B cell (primary cell): Measurements from ENCODE around the gene LMO1. TPM values are rescaled to one million over a fixed set of nuclear protein-coding genes. Genes with fewer than 3 reads are reported as not detected.

Source experiments
- ATAC-seq: fragments of 200-7000 bp; cut with Tn5 transposase; one replicate; pipeline ENCODE4 v1.10.0; 2021; ENCODE audit warnings: low read depth, mild to moderate bottlenecking, moderate number of reproducible peaks, moderate library complexity
- CTCF ChIA-PET: fragments of 350-600 bp; sonication (Branson Sonifier 250); formaldehyde crosslinking; loops from one replicate; lab custom pipeline; 2021; ENCODE audit warnings: antibody characterized with exemption, inconsistent platforms; lab: Charles Lee
- POLR2A ChIA-PET: fragments of 350-600 bp; sonication (Branson Sonifier 250); formaldehyde crosslinking; loops from one replicate; lab custom pipeline; 2021; ENCODE audit warnings: antibody characterized with exemption; lab: Charles Lee
- DNase-seq: peaks from one replicate; pipeline ENCODE4 v3.0.0; 2013
- H2AFZ ChIP-seq: 2 replicates; pipeline ENCODE4 v1.6.1; 2012; ENCODE audit warnings: mild to moderate bottlenecking, low read depth, low read length; ENCODE audit not compliant: insufficient read depth, poor library complexity, severe bottlenecking
- H3K27ac ChIP-seq, 2 donors: 1 replicate in 1 of 2; 2 replicates in 1 of 2; pipeline ENCODE4 v1.5.1; 2012 to 2013; ENCODE audit warnings: low read length in 2 of 2, mild to moderate bottlenecking in 2 of 2, moderate library complexity in 1 of 2
- H3K27me3 ChIP-seq, 4 experiments: fragments of 200-600 bp in 1 of 4; sonication (generic) in 1 of 4; replicated peaks in 1 of 4; 1 replicate in 2 of 4; 2 replicates in 2 of 4; pipeline versions ENCODE4 v1.6.1 to v1.7.0; 2013 to 2016; ENCODE audit warnings: low read length in 3 of 4, mild to moderate bottlenecking in 2 of 4, mixed read lengths in 1 of 4, moderate library complexity in 1 of 4; ENCODE audit not compliant: insufficient read depth in 4 of 4, control insufficient read depth in 3 of 4; ENCODE audit errors: control extremely low read depth in 1 of 4
- H3K36me3 ChIP-seq, 2 experiments: replicated peaks in 1 of 2; 1 replicate in 1 of 2; 2 replicates in 1 of 2; pipeline versions ENCODE4 v1.6.1 to v1.7.1; 2013; ENCODE audit warnings: low read length in 1 of 2; ENCODE audit not compliant: insufficient read depth in 2 of 2, control insufficient read depth in 1 of 2; ENCODE audit errors: control extremely low read depth in 1 of 2, extremely low read depth in 1 of 2
- H3K4me1 ChIP-seq, 2 donors: fragments of 200-600 bp in 1 of 2; sonication (generic) in 1 of 2; 1 replicate in 1 of 2; 2 replicates in 1 of 2; pipeline versions ENCODE4 v1.5.1 to v1.6.1; 2013 to 2017; ENCODE audit warnings: low read length in 2 of 2; ENCODE audit not compliant: control insufficient read depth in 2 of 2, insufficient read depth in 2 of 2
- H3K4me2 ChIP-seq: replicated peaks from 2 replicates; pipeline ENCODE3; 2012; ENCODE audit warnings: mild to moderate bottlenecking, low read depth, low read length; ENCODE audit not compliant: poor library complexity, severe bottlenecking
- H3K4me3 ChIP-seq, 5 experiments: fragments of 200-600 bp in 1 of 5; sonication (generic) in 1 of 5; 1 replicate in 3 of 5; 2 replicates in 2 of 5; pipeline versions ENCODE4 v1.5.1 to v1.7.0; 2011 to 2016; ENCODE audit warnings: low read length in 4 of 5, mild to moderate bottlenecking in 4 of 5, low read depth in 2 of 5, control low read depth in 1 of 5, moderate library complexity in 1 of 5; ENCODE audit not compliant: insufficient read depth in 1 of 5; ENCODE audit errors: control extremely low read depth in 1 of 5, extremely low read depth in 1 of 5
- H3K79me2 ChIP-seq: fragments of 200-600 bp; sonication (generic); one replicate; pipeline ENCODE4 v1.6.0; 2016; ENCODE audit warnings: low read length; ENCODE audit not compliant: control insufficient read depth, insufficient read depth
- H3K9ac ChIP-seq: fragments of 200-600 bp; sonication (generic); 2 replicates; pipeline ENCODE4 v1.6.1; 2017; ENCODE audit warnings: mild to moderate bottlenecking, low read length, moderate library complexity
- H3K9me3 ChIP-seq, 3 donors: one replicate each; pipeline versions ENCODE4 v1.6.1 to v1.7.1; 2013; ENCODE audit warnings: low read length in 2 of 3; ENCODE audit not compliant: control insufficient read depth in 2 of 3, insufficient read depth in 1 of 3; ENCODE audit errors: control extremely low read depth in 1 of 3
- H4K20me1 ChIP-seq: 2 replicates; pipeline ENCODE4 v1.6.0; 2012; ENCODE audit warnings: mild to moderate bottlenecking, low read length; ENCODE audit not compliant: insufficient read depth, control insufficient read depth, poor library complexity, severe bottlenecking
- H3K27ac Mint-ChIP-seq: one replicate; pipeline ENCODE4 v1.8.0; 2021; ENCODE audit warnings: mixed read lengths
- H3K27me3 Mint-ChIP-seq: one replicate; pipeline ENCODE4 v1.8.0; 2021; ENCODE audit warnings: mixed read lengths
- H3K4me1 Mint-ChIP-seq: one replicate; pipeline ENCODE4 v1.8.0; 2021; ENCODE audit warnings: mixed read lengths
- H3K4me3 Mint-ChIP-seq: one replicate; pipeline ENCODE4 v1.8.0; 2021; ENCODE audit warnings: mixed read lengths
- H3K9me3 Mint-ChIP-seq: one replicate; pipeline ENCODE4 v1.8.0; 2022; ENCODE audit warnings: mixed read lengths; ENCODE audit not compliant: insufficient read depth
- EZH2 ChIP-seq: IDR thresholded peaks from 2 replicates; pipeline ENCODE4 v1.6.1; 2012; ENCODE audit warnings: borderline replicate concordance, low read depth, mild to moderate bottlenecking, moderate library complexity, low read length; ENCODE audit not compliant: insufficient read depth, poor library complexity, severe bottlenecking
- WGBS: methylation state at CpG from one replicate; pipeline ENCODE4 v1.1.5; 2013; ENCODE audit warnings: missing lambda C conversion rate; ENCODE audit not compliant: insufficient coverage; 5-methylcytosine and 5-hydroxymethylcytosine counted together
- intact Hi-C: fragments of 100-400 bp; cut with micrococcal nuclease; formaldehyde crosslinking; loops from one replicate; pipeline ENCODE4 v1.10.0; 2022
- polyA plus RNA-seq: library from polyadenylated mRNA; depleted of rRNA; stranded (reverse); fragments of >200 nt; gene quantifications from 2 replicates; pipeline ENCODE4 v1.2.3, GENCODE V29; 2012
- total RNA-seq, 2 donors: library from RNA; stranded (reverse); fragments of 120-200 nt in 1 of 2; gene quantifications; 1 replicate in 1 of 2; 2 replicates in 1 of 2; pipeline versions ENCODE4 v1.2.3 to v1.2.4, GENCODE V29; 2013 to 2022
- TF ChIP-seq, protein P1 (sequence below): fragments of 200-600 bp; IDR thresholded peaks from one replicate; pipeline ENCODE4 v1.8.0; 2022; ENCODE audit warnings: antibody characterized with exemption, mild to moderate bottlenecking

The LMO1 gene
- total and polyA plus RNA-seq, 2 donors (not counting 1 experiment from before 2014, with no cell fraction given), result 0.22 TPM; not detected in 1

DNA sequence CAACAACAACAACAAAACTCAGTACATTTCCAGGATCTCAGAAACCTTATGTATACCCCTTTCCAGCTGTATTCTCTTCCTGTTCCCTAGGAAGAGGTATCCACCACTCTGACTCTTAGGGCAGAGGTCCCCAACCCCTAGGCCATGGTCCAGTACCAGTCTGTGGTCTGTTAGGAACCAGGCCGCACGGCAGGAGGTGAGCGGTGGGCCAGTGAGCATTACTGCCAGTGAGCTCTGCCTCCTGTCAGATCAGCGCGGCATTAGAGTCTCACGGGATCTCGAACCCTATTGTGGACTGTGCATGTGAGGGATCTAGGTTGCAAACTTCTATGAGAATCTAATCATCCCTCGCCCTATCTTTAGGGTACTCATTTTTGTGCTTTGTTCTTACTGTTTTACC, 43.9 kb upstream of the LMO1 start:
- Histone ChIP-seq H3K36me3 (no peaks in the 10 kb centered on the region), H3K4me3 (no peak overlapping the region), H3K9me3 (peaks cover 2 to 5% (median 4%) of the 10 kb centered on the region in 3 donors), H3K27ac (no peak overlapping the region), H2AFZ (no peak overlapping the region), H3K79me2 (no peaks in the 10 kb centered on the region), H4K20me1 (no peaks in the 10 kb centered on the region), H3K4me2 (no peak overlapping the region), H3K4me1 (no peaks in the 10 kb centered on the region), H3K9ac (no peak overlapping the region), H3K27me3 (no peaks in the 10 kb centered on the region)
- no peaks in the 10 kb centered on the region for H3K4me1 Mint-ChIP-seq
- 90% methylated on average over 7 of the region's 8 CpGs for WGBS
- no peak for ATAC-seq
- intact Hi-C loops, result no loop called here
- POLR2A ChIA-PET, result no interaction called here
- peaks cover 7% of the 10 kb centered on the region for H3K9me3 Mint-ChIP-seq
- no peak for TF ChIP-seq EZH2
- TF ChIP-seq, protein P1, sequence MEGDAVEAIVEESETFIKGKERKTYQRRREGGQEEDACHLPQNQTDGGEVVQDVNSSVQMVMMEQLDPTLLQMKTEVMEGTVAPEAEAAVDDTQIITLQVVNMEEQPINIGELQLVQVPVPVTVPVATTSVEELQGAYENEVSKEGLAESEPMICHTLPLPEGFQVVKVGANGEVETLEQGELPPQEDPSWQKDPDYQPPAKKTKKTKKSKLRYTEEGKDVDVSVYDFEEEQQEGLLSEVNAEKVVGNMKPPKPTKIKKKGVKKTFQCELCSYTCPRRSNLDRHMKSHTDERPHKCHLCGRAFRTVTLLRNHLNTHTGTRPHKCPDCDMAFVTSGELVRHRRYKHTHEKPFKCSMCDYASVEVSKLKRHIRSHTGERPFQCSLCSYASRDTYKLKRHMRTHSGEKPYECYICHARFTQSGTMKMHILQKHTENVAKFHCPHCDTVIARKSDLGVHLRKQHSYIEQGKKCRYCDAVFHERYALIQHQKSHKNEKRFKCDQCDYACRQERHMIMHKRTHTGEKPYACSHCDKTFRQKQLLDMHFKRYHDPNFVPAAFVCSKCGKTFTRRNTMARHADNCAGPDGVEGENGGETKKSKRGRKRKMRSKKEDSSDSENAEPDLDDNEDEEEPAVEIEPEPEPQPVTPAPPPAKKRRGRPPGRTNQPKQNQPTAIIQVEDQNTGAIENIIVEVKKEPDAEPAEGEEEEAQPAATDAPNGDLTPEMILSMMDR, result no peak
- H3K27me3 Mint-ChIP-seq, result peaks cover 3% of the 10 kb centered on the region
- DNase-seq, result no peak
- H3K27ac Mint-ChIP-seq, result no peak overlapping the region
- CTCF ChIA-PET, result no interaction called here
- H3K4me3 Mint-ChIP-seq, result no peak overlapping the region

GRCh38 chr11:8301622-8302021, 37.9 kb upstream of the LMO1 start:
- no peaks in the 10 kb centered on the region for H3K4me1 ChIP-seq
- no peak for DNase-seq
- POLR2A ChIA-PET, result no interaction called here
- Mint-ChIP-seq H3K4me3 (no peak overlapping the region), H3K4me1 (no peaks in the 10 kb centered on the region), H3K9me3 (peaks cover 7% of the 10 kb centered on the region), H3K27me3 (peaks cover 28% of the 10 kb centered on the region), H3K27ac (no peak overlapping the region)
- H3K79me2 ChIP-seq, result no peaks in the 10 kb centered on the region
- TF ChIP-seq, protein P1, result no peak
- TF ChIP-seq EZH2, result no peak
- no peak overlapping the region for H3K4me2 ChIP-seq
- no peak overlapping the region for H2AFZ ChIP-seq
- no peak overlapping the region for H3K4me3 ChIP-seq
- no peaks in the 10 kb centered on the region for H4K20me1 ChIP-seq
- H3K9ac ChIP-seq, result no peak overlapping the region
- no peak overlapping the region for H3K27ac ChIP-seq
- CTCF ChIA-PET, result no interaction called here
- no peak for ATAC-seq
- WGBS, result 100% methylated on average over 1 of the region's 2 CpGs
- peaks cover 2 to 5% (median 4%) of the 10 kb centered on the region in 3 donors for H3K9me3 ChIP-seq
- no peaks in the 10 kb centered on the region for H3K36me3 ChIP-seq
- H3K27me3 ChIP-seq, result peaks cover 0 to 4% (median 0%) of the 10 kb centered on the region in 4 experiments
- intact Hi-C loops, result no loop called here
